Upper lobe of left lung (tissue), 6 donors: ENCODE data around the gene KIAA2012. TPM values are rescaled to one million over a fixed set of nuclear protein-coding genes. Genes with fewer than 3 reads are reported as not detected.

Experiments used
- ATAC-seq, 2 donors: fragments of 200-7000 bp; cut with Tn5 transposase; one replicate each; pipeline ENCODE4 v1.9.1; 2022; ENCODE audit warnings: mild to moderate bottlenecking in 2 of 2, moderate library complexity in 2 of 2; ENCODE audit not compliant: low FRiP score in 2 of 2
- DNase-seq, 2 donors: peaks; one replicate each; pipeline ENCODE4 v3.0.0-alpha.2; 2019 to 2020
- H3K27ac ChIP-seq, 4 donors: fragments of 200-600 bp; sonication (generic); one replicate each; pipeline ENCODE4 v1.5.1; 2016 to 2019
- H3K27me3 ChIP-seq, 4 donors: fragments of 200-600 bp; sonication (generic); one replicate each; pipeline ENCODE4 v1.5.1; 2017 to 2019
- H3K36me3 ChIP-seq, 4 donors: fragments of 200-600 bp; sonication (generic); one replicate each; pipeline ENCODE4 v1.5.1; 2016 to 2019
- H3K4me1 ChIP-seq, 4 donors: fragments of 200-600 bp; sonication (generic); one replicate each; pipeline ENCODE4 v1.5.1; 2018 to 2019
- H3K4me3 ChIP-seq, 4 donors: fragments of 200-600 bp; sonication (generic); one replicate each; pipeline ENCODE4 v1.5.1; 2017 to 2019; ENCODE audit warnings: mild to moderate bottlenecking in 2 of 4, moderate library complexity in 1 of 4
- H3K9me3 ChIP-seq, 4 donors: fragments of 200-600 bp; sonication (generic); one replicate each; pipeline ENCODE4 v1.5.1; 2018 to 2019
- EP300 ChIP-seq, 4 donors: sonication (generic); formaldehyde crosslinking; IDR thresholded peaks; one replicate each; pipeline ENCODE4 v1.5.1; 2017; ENCODE audit warnings: antibody characterized with exemption in 4 of 4, control low read depth in 2 of 4
- POLR2A ChIP-seq, 4 donors: fragments of 450-650 bp; IDR thresholded peaks; one replicate each; pipeline ENCODE4 v1.5.1; 2016 to 2017; ENCODE audit warnings: antibody characterized with exemption in 4 of 4, mild to moderate bottlenecking in 2 of 4
- POLR2AphosphoS5 ChIP-seq, 2 donors: sonication (generic); formaldehyde crosslinking; IDR thresholded peaks; one replicate each; pipeline ENCODE4 v1.5.1; 2017; ENCODE audit warnings: antibody characterized with exemption in 2 of 2
- whole genome bisulfite sequencing, 2 donors: methylation state at CpG; one replicate each; pipeline ENCODE4 v1.1.5; 2017 to 2018; 5-methylcytosine and 5-hydroxymethylcytosine counted together
- total RNA-seq, 6 donors: library from RNA; depleted of rRNA in 4 of 6; stranded (reverse); fragments of >200 nt in 4 of 6; gene quantifications; one replicate each; pipeline versions ENCODE4 v1.1.0 to v1.2.1, GENCODE V29; 2016 to 2021
- TF ChIP-seq, protein P1 (sequence below), 6 experiments: fragments of 450-650 bp in 4 of 6; fragments of 200-600 bp in 2 of 6; sonication (generic) in 2 of 6; IDR thresholded peaks; one replicate each; pipeline ENCODE4 v1.5.1; 2016 to 2019; ENCODE audit warnings: antibody characterized with exemption in 6 of 6
- donor health status: DM: no; HTN: no; CAD: no; lungs with moderate emphysema.
- donor health status: DM: no; HTN: yes; CAD: no; lungs with severe emphysema.

The KIAA2012 gene
- total RNA-seq, 6 donors from 2014 or later, result 0.74 to 13.3 (median 2.2) TPM; not detected in 1

DNA sequence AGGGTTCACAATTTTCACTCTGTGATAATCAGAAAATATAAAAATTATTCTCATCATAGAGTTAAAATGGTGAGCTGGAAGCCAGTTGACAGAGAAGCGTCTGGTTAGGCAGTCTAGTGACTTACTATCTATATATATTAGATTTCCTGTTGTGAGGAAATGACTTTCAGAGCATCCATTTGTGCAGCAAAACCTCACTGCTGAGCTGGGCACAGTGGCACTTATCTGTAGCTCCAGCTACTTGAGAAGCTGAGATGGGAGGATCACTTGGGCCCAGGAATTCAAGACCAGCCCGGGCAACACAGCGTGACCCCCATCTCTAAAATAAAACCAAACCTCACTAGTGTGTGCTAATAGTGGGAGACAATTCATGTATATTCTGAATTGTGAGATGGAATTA, 7.2 kb upstream of the KIAA2012 start:
- DNase-seq, result no peak
- ATAC-seq, result no peak
- 72 to 92% methylated on average over 3 of the region's 3 CpGs for WGBS, 2 donors
- H3K9me3 ChIP-seq, result no peaks in the 10 kb centered on the region
- no peak overlapping the region for H3K27ac ChIP-seq
- peaks cover 0 to 7% (median 3%) of the 10 kb centered on the region in 4 donors for H3K4me1 ChIP-seq
- H3K27me3 ChIP-seq, result no peaks in the 10 kb centered on the region
- TF ChIP-seq, protein P1, sequence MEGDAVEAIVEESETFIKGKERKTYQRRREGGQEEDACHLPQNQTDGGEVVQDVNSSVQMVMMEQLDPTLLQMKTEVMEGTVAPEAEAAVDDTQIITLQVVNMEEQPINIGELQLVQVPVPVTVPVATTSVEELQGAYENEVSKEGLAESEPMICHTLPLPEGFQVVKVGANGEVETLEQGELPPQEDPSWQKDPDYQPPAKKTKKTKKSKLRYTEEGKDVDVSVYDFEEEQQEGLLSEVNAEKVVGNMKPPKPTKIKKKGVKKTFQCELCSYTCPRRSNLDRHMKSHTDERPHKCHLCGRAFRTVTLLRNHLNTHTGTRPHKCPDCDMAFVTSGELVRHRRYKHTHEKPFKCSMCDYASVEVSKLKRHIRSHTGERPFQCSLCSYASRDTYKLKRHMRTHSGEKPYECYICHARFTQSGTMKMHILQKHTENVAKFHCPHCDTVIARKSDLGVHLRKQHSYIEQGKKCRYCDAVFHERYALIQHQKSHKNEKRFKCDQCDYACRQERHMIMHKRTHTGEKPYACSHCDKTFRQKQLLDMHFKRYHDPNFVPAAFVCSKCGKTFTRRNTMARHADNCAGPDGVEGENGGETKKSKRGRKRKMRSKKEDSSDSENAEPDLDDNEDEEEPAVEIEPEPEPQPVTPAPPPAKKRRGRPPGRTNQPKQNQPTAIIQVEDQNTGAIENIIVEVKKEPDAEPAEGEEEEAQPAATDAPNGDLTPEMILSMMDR (IDR thresholded peaks at IDR 0.05), result no peak
- TF ChIP-seq POLR2A (IDR thresholded peaks at IDR 0.05) (no peak), EP300 (IDR thresholded peaks at IDR 0.05) (no peak), POLR2AphosphoS5 (IDR thresholded peaks at IDR 0.05) (no peak)
- H3K4me3 ChIP-seq, result no peak overlapping the region
- no peaks in the 10 kb centered on the region for H3K36me3 ChIP-seq

- H3K4me3 ChIP-seq, result no peak overlapping the region
- no peaks in the 10 kb centered on the region for H3K27me3 ChIP-seq
- H3K4me1 ChIP-seq, result peaks cover 0 to 7% (median 3%) of the 10 kb centered on the region in 4 donors
- H3K27ac ChIP-seq, result no peak overlapping the region
- TF ChIP-seq POLR2AphosphoS5 (IDR thresholded peaks at IDR 0.05) (no peak), POLR2A (IDR thresholded peaks at IDR 0.05) (no peak), EP300 (IDR thresholded peaks at IDR 0.05) (no peak)
- TF ChIP-seq, protein P1 (IDR thresholded peaks at IDR 0.05), result no peak
- H3K9me3 ChIP-seq, result no peaks in the 10 kb centered on the region
- WGBS, 2 donors, result 66 to 74% methylated on average over 2 of the region's 2 CpGs
- H3K36me3 ChIP-seq, result no peaks in the 10 kb centered on the region
- ATAC-seq, result no peak
- DNase-seq, result no peak
Measured at GRCh38 chr2:202066875-202067274, 6.2 kb upstream of the KIAA2012 start.

GRCh38 chr2:202067589-202067988, 5.5 kb upstream of the KIAA2012 start:
- WGBS, 2 donors, result 100% methylated on average over 1 of the region's 1 CpG
- Histone ChIP-seq H3K27ac (no peak overlapping the region), H3K27me3 (no peaks in the 10 kb centered on the region), H3K4me1 (peaks cover 0 to 7% (median 3%) of the 10 kb centered on the region in 4 donors), H3K36me3 (no peaks in the 10 kb centered on the region), H3K4me3 (no peak overlapping the region), H3K9me3 (no peaks in the 10 kb centered on the region)
- DNase-seq (no peak), ATAC-seq (no peak)
- TF ChIP-seq POLR2A (IDR thresholded peaks at IDR 0.05) (no peak), EP300 (IDR thresholded peaks at IDR 0.05) (no peak), POLR2AphosphoS5 (IDR thresholded peaks at IDR 0.05) (no peak)
- TF ChIP-seq, protein P1 (IDR thresholded peaks at IDR 0.05), result no peak

GRCh38 chr2:202069170-202070067, 3.6 kb upstream of the KIAA2012 start:
- Histone ChIP-seq H3K36me3 (no peaks in the 10 kb centered on the region), H3K4me3 (no peak overlapping the region), H3K27ac (no peak overlapping the region), H3K27me3 (no peaks in the 10 kb centered on the region), H3K4me1 (peaks cover 0 to 1% (median 0%) of the 10 kb centered on the region in 4 donors), H3K9me3 (no peaks in the 10 kb centered on the region)
- ATAC-seq (no peak), DNase-seq (no peak)
- WGBS, 2 donors, result 58 to 67% methylated on average over 8 to 11 of the region's 11 CpGs
- TF ChIP-seq EP300 (IDR thresholded peaks at IDR 0.05) (no peak), POLR2A (IDR thresholded peaks at IDR 0.05) (no peak), POLR2AphosphoS5 (IDR thresholded peaks at IDR 0.05) (no peak)
- TF ChIP-seq, protein P1 (IDR thresholded peaks at IDR 0.05), result no peak
